DMS153 treated with DMSO at 0.1 percent for 48 hours (cell line): ENCODE results near the gene CX3CL1.
"Not testable (repeated sequence)": the region's sequence is repeated elsewhere in the genome, so short reads cannot be mapped to it uniquely, and the experiment has no call there.

Experiments
- DNase-seq: peaks from one replicate; lab custom pipeline; 2025; ENCODE audit not compliant: unreplicated experiment; lab: John Stamatoyannopoulos, UW

The CX3CL1 gene

GRCh38 chr16:57372372-57373116 is at the start of gene CX3CL1:
CX3CL1 (plus strand) TSS chr16:57372490; CDS start chr16:57372569, 79 bp downstream.
- DNase-seq: no peak

DNA sequence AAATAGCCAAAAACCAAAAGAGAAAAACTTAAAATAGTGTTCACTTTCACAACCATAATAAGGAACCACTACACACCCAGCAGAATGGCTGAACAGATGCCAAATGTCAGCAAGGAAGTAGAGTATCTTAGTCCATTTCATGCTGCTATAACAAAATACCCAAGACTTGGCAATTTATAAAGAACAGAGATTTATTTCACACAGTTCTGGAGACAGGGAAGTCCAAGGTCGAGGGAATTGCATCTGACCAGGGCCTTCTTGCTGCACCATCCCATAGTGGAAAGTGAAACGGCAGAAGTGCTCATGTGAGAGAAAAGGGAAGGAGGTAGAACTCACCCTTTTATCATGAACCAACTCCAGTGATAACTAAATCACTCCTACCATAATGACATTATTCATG is 47.5 kb upstream of the CX3CL1 start:
- DNase-seq: no peak

DNA sequence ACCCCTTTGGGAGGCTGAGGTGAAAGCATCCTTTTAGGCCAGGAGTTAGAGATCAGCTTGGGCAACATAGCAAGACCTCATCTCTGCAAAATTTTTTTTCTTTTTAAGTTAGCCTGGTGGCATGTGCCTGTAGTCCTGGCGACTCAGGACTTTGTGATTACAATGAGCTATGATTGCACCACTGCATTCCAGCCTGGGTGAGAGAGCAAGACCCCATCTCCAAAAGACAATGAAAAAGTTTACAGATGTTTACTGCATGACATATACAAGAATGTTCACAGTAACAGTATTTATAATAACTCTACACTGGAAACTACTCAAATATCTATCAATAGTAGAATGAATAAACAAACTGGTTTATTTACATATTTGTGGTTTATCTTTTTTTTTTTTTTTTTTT is 46.8 kb upstream of the CX3CL1 start:
- no peak for DNase-seq

GRCh38 chr16:57329718-57330327 is 42.5 kb upstream of the CX3CL1 start:
- no peak for DNase-seq

DNA sequence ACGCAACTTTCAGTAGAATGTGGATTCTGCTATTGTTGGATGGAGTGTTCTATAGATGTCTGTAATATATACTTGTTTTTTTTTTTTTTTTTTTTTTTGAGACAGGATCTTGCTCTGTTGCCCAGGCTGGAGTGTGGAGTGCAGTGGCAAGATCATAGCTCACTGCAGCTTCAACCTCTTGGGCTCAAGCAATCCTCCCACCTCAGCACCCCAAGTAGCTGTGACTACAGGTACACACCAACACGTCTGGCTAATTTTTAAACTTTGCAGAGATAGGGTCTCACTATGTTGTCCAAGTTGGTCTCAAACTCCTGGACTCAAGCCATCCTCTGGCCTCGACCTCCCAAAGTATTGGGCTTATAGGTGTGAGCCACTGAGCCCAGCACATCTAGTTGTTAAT is 40.9 kb upstream of the CX3CL1 start:
- DNase-seq: no peak

GRCh38 chr16:57333402-57333801 is 38.9 kb upstream of the CX3CL1 start:
- DNase-seq: no peak

- no peak for DNase-seq
Measured at GRCh38 chr16:57335366-57335765, 36.9 kb upstream of the CX3CL1 start.

GRCh38 chr16:57341062-57341440 is 31.2 kb upstream of the CX3CL1 start:
- DNase-seq: no peak

DNA sequence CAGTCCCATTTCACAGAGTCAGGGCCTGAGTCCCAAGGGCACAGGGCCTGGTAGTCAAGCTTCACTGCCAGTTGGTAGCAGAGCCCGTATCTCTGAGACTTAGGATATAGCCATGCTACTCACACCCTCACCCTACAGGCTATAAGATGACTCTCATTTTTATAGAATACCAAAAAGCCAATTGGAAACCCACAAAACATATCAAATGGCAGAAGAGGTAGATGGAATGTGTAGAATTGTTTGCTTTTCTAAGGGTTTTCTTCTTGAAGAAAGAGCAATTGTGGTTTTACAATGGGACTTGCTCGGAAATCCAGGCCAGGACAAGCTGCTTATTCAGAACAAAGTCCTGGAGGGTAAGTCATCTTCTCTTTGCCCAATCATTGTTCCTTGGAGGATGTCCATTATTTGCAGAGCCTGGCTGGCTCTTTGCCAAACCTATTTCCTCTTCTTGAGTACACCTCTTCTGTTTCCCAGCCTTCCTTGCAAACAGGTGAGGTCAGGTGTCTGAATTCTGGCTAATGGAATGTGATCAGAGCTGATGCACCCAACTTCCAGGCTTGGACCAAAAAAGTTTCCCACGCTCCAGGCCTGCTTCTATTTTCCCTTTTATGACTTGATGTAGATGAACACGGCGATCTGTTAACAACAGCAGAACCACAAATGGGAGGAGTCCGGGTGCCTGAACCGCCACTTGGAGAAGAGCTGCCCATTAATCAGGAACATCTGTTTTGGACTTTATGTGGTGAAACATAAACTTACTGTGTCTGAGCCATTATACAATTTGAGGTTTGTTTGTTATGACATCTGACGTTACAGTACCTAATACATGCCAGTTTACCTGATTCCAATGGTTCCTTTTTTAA is 30.6 kb upstream of the CX3CL1 start:
- DNase-seq: no peak

GRCh38 chr16:57342606-57343005 is 29.7 kb upstream of the CX3CL1 start:
- not testable (repeated sequence) for DNase-seq

DNA sequence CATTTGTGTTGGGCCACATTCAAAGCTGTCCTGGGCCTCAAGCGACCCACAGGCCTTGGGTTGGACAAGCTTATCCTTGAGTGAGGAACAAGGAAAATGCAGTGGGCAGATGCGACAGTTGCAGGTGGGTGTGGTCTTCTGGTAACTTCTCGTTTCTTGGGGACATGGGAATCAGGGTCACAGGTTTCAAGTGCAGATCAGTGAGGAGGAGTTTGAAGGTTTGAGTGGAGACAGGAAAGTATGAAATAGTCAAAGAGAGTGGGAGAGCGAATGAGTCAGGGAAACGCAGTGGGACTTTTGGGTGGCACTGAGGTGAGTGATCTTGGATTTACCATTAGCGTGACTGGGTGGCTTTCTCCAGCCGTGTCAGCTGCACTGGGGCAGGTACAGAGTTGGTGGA is 29.1 kb upstream of the CX3CL1 start:
- DNase-seq: no peak

DNA sequence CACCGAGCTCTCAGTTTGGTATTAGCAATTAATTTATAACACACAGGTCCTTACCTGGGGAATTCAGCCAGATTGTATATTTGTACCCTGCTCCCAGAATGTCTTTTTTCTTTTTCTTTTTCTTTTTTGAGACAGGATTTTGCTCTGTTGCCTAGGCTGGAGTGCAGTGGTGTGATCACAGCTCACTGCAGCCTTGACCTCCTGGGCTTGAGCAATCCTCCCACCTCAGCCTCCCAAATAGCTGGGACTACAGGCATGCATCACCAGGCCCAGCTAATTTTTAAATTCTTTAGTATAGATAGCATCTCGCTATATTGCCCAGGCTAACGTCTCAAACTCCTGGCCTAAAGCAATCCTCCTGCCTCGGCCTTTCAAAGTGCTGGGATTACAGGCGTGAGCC is 28.2 kb upstream of the CX3CL1 start:
- DNase-seq: not testable (repeated sequence)

- DNase-seq: no peak
Measured at GRCh38 chr16:57345021-57345420, 27.3 kb upstream of the CX3CL1 start.

DNA sequence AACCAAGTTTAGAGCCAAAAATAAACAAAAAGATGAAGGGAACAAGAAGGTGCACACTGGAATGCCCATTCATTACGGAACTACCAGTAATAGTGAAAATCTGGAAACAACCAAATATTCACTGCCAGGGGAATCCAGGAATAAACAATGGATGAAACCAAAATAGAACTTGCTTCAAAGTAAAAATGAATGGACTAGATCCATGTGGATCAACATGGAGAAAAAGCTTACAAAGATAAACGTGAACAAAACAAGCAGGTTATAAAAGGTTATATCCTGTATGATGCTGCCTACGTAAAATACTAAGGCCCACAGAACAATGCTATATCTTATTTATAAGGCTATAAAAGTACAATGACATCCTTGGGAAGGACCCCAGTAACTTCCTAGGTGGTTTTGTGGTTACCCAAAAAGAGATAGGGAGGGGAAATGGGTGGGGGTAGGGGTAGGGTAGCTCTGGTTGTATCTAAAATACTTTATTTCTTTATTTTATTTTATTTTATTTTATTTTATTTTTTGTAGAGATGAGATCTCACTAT is 26.6 kb upstream of the CX3CL1 start:
- DNase-seq: no peak

GRCh38 chr16:57347858-57348257 is 24.4 kb upstream of the CX3CL1 start:
- DNase-seq: no peak

GRCh38 chr16:57348327-57348726 is 24.0 kb upstream of the CX3CL1 start:
- DNase-seq: no peak

DNA sequence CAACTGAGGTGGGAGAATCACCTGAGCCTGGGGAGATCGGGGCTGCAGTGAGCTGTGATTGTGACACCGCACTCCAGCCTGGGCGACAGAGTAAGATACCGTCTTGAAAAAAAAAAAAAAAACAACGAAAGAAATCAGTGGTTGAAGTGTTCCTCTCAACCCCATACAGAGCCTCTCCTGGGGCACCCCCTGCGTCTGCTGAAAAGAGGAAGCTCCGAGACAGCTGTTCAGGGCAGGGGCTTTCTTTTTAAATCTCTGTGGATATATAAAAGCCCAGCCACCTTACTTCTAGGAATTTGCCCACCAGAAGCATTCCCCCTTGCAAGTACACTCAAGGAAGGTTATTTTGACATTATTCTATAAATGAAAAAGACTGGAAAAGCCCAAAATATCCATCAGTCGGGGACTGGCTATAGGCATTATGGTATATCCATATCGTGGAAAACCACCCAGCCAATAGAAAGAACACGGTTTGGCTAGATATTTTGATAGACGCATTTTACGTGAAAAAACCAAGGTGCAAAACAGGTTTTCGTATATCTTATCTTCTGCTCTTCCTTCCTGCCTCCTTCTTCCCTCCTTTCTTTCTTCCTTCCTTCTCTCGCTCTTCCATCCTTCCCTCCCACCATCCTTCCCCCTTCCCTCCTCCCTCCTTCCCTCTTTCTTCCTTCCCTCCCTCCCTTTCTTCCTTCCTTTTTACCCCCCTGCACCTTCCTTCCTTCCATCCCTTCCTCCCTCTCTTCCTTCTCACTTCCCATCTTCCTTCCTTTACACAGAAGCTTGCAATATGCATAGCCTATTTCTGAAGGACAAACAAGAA is 22.9 kb upstream of the CX3CL1 start:
- DNase-seq: no peak

GRCh38 chr16:57352636-57353047 is 19.6 kb upstream of the CX3CL1 start:
- DNase-seq: no peak

- DNase-seq: no peak
Measured at GRCh38 chr16:57354311-57354710, 18.0 kb upstream of the CX3CL1 start.

- DNase-seq: no peak
Measured at GRCh38 chr16:57355898-57356414, 16.3 kb upstream of the CX3CL1 start.

DNA sequence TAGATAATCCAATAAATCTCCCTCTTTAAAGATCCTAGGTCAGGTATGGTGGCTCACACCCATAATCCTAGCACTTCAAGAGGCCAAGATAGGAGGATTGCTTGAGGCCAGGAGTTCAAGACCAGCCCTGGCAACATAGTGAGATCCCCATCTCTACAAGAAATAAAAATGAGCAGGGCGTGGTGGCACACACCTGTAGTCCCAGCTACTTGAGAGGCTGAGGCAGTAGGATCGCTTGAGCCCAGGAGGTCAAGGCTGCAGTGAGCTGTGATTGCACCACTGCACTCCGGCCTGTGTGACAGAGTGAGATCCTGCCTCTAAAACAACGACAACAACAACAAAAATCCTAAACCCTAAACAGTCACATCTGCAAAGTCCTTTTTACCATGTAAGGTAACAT is 15.7 kb upstream of the CX3CL1 start:
- no peak for DNase-seq
